Spleen (tissue), 7 donors: ENCODE data around the gene MCRS1.

Experiments used
- POLR2A ChIP-seq, 3 donors: fragments of 450-650 bp; IDR thresholded peaks; one replicate each; pipeline ENCODE4 v1.5.1; 2017; ENCODE audit warnings: antibody characterized with exemption in 3 of 3, mild to moderate bottlenecking in 1 of 3
- TF ChIP-seq, protein P1 (sequence below), 11 experiments: fragments of 200-600 bp in 7 of 11; fragments of 450-650 bp in 4 of 11; sonication (generic) in 4 of 11; IDR thresholded peaks in 8 of 11; conservative IDR thresholded peaks in 3 of 11; 1 replicate in 7 of 11; 2 replicates in 4 of 11; pipeline versions ENCODE4 v1.4.0 to v1.8.0; 2016 to 2021; ENCODE audit warnings: antibody characterized with exemption in 11 of 11, inconsistent platforms in 4 of 11, mild to moderate bottlenecking in 1 of 11
- donor health status: DM: no; HTN: no; CAD: no; lungs with moderate emphysema.
- donor health status: DM: no; HTN: no; CAD: no.
- donor health status: DM: no; HTN: no; CAD: no.

DNA sequence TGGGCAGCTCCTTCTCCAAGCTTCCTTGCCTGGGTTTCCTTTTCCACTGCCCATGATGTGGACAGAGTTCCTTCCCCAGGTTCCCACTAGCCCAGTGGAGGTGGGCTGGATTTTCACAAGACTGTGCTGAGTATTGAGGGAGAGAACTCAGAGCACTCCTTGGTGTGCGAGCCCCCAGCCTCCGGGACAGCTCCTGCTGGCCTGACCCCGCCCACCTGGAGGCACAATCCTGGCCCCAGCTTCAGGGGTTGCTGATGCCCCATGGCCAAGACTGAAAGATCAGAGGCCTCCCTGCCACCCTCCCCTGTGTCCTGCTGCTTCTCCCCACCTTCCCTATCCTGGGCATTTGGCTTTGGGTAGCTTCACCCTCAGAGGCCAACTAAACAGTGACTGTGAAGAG, 21.5 kb downstream of the MCRS1 start:
- TF ChIP-seq, protein P1, sequence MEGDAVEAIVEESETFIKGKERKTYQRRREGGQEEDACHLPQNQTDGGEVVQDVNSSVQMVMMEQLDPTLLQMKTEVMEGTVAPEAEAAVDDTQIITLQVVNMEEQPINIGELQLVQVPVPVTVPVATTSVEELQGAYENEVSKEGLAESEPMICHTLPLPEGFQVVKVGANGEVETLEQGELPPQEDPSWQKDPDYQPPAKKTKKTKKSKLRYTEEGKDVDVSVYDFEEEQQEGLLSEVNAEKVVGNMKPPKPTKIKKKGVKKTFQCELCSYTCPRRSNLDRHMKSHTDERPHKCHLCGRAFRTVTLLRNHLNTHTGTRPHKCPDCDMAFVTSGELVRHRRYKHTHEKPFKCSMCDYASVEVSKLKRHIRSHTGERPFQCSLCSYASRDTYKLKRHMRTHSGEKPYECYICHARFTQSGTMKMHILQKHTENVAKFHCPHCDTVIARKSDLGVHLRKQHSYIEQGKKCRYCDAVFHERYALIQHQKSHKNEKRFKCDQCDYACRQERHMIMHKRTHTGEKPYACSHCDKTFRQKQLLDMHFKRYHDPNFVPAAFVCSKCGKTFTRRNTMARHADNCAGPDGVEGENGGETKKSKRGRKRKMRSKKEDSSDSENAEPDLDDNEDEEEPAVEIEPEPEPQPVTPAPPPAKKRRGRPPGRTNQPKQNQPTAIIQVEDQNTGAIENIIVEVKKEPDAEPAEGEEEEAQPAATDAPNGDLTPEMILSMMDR (IDR thresholded peaks at IDR 0.05 in 8 of 11, conservative IDR thresholded peaks at IDR 0.05 in 3 of 11), result no peak
- no peak for TF ChIP-seq POLR2A (IDR thresholded peaks at IDR 0.05)
